ENCODE data around the gene PLCZ1.

PLCZ1 gene

DNA sequence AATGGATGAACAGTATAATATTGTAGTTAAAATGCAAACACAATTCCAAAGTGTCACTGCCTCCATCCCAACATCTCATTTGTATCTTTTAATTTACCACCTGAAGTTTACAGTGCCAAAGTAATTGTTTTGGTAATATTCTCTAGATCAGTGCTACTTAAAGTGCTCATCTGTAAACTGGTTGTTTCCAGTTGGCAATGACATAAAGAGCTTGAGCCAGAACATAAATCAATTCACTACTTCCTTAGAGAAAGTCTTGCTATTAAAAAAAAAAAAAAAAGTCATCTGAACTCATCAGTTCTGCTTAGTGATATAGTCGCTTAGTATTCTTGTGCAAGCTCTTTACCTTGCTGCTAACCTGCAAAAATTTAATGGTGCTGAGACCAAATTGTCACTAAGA is 16.4 kb downstream of the PLCZ1 start:
- no peaks in the 10 kb centered on the region for H3K27me3 ChIP-seq (ENCODE audit: insufficient read depth, insufficient read length)
- no peaks in the 10 kb centered on the region for H3K36me3 ChIP-seq (ENCODE audit: insufficient read depth, insufficient read length, low read length)
- no peak overlapping the region for H3K9ac ChIP-seq (ENCODE audit: insufficient read length, low read depth)
- no peak overlapping the region for H3K4me3 ChIP-seq (ENCODE audit: insufficient read length, low read depth)
- DNase-seq (ENCODE audit: low read depth, low spot score) = no peak
- no peaks in the 10 kb centered on the region for H3K9me3 ChIP-seq (ENCODE audit: insufficient read depth, low read length)
- H3K4me1 ChIP-seq (ENCODE audit: insufficient read depth, insufficient read length) = no peaks in the 10 kb centered on the region
- TF ChIP-seq SUZ12 (IDR thresholded peaks at IDR 0.05; ENCODE audit: extremely low read depth, insufficient read depth, insufficient read length) = no peak
- no peak for TF ChIP-seq ZNF274 (IDR thresholded peaks at IDR 0.05; ENCODE audit: low read depth, low read length)
- TF ChIP-seq YY1 (IDR thresholded peaks at IDR 0.05; ENCODE audit: insufficient read depth, insufficient read length) = no peak

- no peak for DNase-seq (ENCODE audit: low read depth, low spot score)
- H3K9ac ChIP-seq (ENCODE audit: insufficient read length, low read depth) = no peak overlapping the region
- H3K4me3 ChIP-seq (ENCODE audit: insufficient read length, low read depth) = no peak overlapping the region
- 0 out of 2 replicates have a peak, but pooled peaks cover 7% of the 10 kb centered on the region for H3K9me3 ChIP-seq (ENCODE audit: insufficient read depth, low read length)
- H3K27me3 ChIP-seq (ENCODE audit: insufficient read depth, insufficient read length) = no peaks in the 10 kb centered on the region
- TF ChIP-seq ZNF274 (IDR thresholded peaks at IDR 0.05; ENCODE audit: low read depth, low read length) (no peak), YY1 (IDR thresholded peaks at IDR 0.05; ENCODE audit: insufficient read depth, insufficient read length) (no peak), SUZ12 (IDR thresholded peaks at IDR 0.05; ENCODE audit: extremely low read depth, insufficient read depth, insufficient read length) (no peak)
- no peaks in the 10 kb centered on the region for H3K4me1 ChIP-seq (ENCODE audit: insufficient read depth, insufficient read length)
- H3K36me3 ChIP-seq (ENCODE audit: insufficient read depth, insufficient read length, low read length) = no peaks in the 10 kb centered on the region
These were observed 17.1 kb downstream of the PLCZ1 start for GRCh38 chr12:18720690-18721089.

- Histone ChIP-seq H3K4me1 (ENCODE audit: insufficient read depth, insufficient read length) (no peaks in the 10 kb centered on the region), H3K9ac (ENCODE audit: insufficient read length, low read depth) (no peak overlapping the region), H3K9me3 (ENCODE audit: insufficient read depth, low read length) (0 out of 2 replicates have a peak, but pooled peaks cover 8% of the 10 kb centered on the region), H3K27me3 (ENCODE audit: insufficient read depth, insufficient read length) (no peaks in the 10 kb centered on the region), H3K4me3 (ENCODE audit: insufficient read length, low read depth) (no peak overlapping the region), H3K36me3 (ENCODE audit: insufficient read depth, insufficient read length, low read length) (no peaks in the 10 kb centered on the region)
- DNase-seq (ENCODE audit: low read depth, low spot score) = no peak
- TF ChIP-seq ZNF274 (IDR thresholded peaks at IDR 0.05; ENCODE audit: low read depth, low read length) (no peak), SUZ12 (IDR thresholded peaks at IDR 0.05; ENCODE audit: extremely low read depth, insufficient read depth, insufficient read length) (no peak), YY1 (IDR thresholded peaks at IDR 0.05; ENCODE audit: insufficient read depth, insufficient read length) (no peak)
These were observed 17.8 kb downstream of the PLCZ1 start for GRCh38 chr12:18719922-18720510.

DNA sequence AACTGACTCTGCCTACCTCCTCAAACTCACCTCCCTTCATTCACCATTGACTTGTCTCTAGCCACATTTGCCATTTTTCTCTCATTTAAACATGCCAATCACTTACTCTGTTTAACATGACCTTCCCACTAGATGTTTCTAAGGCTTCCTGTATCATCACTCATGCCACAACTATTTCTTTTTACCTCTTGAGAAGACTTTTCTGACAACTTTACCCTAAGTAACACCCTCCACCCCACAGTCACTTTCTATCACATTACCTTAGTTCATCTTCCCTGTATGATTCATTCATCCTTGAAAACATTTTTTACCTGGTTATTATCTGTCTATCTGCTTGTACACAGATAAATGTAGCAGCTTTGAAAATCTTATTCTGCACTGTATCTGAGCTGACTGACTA is 19.4 kb downstream of the PLCZ1 start:
- Histone ChIP-seq H3K4me1 (ENCODE audit: insufficient read depth, insufficient read length) (no peaks in the 10 kb centered on the region), H3K36me3 (ENCODE audit: insufficient read depth, insufficient read length, low read length) (no peaks in the 10 kb centered on the region), H3K9ac (ENCODE audit: insufficient read length, low read depth) (no peak overlapping the region), H3K27me3 (ENCODE audit: insufficient read depth, insufficient read length) (no peaks in the 10 kb centered on the region), H3K9me3 (ENCODE audit: insufficient read depth, low read length) (0 out of 2 replicates have a peak, but pooled peaks cover 8% of the 10 kb centered on the region), H3K4me3 (ENCODE audit: insufficient read length, low read depth) (no peak overlapping the region)
- no peak for TF ChIP-seq SUZ12 (IDR thresholded peaks at IDR 0.05; ENCODE audit: extremely low read depth, insufficient read depth, insufficient read length)
- TF ChIP-seq YY1 (IDR thresholded peaks at IDR 0.05; ENCODE audit: insufficient read depth, insufficient read length) = no peak
- no peak for TF ChIP-seq ZNF274 (IDR thresholded peaks at IDR 0.05; ENCODE audit: low read depth, low read length)
- no peak for DNase-seq (ENCODE audit: low read depth, low spot score)

DNA sequence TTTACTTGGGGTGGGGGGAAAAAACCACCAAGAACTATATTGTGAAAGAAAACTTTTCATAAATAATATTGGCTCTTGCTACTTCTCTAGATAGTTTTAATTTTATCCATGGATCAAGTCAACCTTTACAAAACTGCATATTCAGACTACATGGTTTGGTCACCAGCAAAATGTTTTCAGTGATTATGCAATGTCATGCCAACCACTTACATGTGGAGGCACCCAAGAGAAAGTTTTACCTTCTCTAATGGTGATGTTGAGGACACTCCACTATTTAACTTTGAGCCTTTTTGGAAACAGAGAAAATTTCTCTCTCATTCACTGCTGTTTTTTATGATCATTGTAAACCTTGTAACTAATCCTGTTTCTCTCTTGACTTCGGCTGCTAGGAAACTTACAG is 21.6 kb downstream of the PLCZ1 start:
- Histone ChIP-seq H3K9me3 (ENCODE audit: insufficient read depth, low read length) (0 out of 2 replicates have a peak, but pooled peaks cover 8% of the 10 kb centered on the region), H3K4me3 (ENCODE audit: insufficient read length, low read depth) (no peak overlapping the region), H3K27me3 (ENCODE audit: insufficient read depth, insufficient read length) (no peaks in the 10 kb centered on the region), H3K36me3 (ENCODE audit: insufficient read depth, insufficient read length, low read length) (no peaks in the 10 kb centered on the region), H3K9ac (ENCODE audit: insufficient read length, low read depth) (no peak overlapping the region), H3K4me1 (ENCODE audit: insufficient read depth, insufficient read length) (no peaks in the 10 kb centered on the region)
- TF ChIP-seq SUZ12 (IDR thresholded peaks at IDR 0.05; ENCODE audit: extremely low read depth, insufficient read depth, insufficient read length) (no peak), YY1 (IDR thresholded peaks at IDR 0.05; ENCODE audit: insufficient read depth, insufficient read length) (no peak), ZNF274 (IDR thresholded peaks at IDR 0.05; ENCODE audit: low read depth, low read length) (no peak)
- no peak for DNase-seq (ENCODE audit: low read depth, low spot score)

DNA sequence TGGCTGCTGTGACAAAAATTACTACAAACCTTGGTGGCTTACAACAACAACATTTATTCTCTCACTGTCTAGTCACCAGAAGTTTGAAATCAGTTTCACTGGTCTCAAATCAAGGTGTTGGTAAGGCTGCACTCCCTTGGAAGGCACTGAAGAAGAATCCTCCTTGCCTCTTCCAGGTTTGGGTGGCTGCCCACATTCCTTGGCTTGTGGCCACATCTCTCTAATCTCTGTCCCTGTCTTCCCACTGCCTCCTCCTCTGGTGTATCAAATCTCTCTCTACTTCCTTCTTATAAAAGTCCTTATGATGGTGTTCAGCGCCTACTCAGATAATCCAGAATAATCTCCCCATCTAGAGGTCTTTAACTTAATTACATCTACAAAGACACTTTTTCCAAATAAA is 31.0 kb downstream of the PLCZ1 start:
- H3K27me3 ChIP-seq (ENCODE audit: insufficient read depth, insufficient read length) = no peaks in the 10 kb centered on the region
- H3K36me3 ChIP-seq (ENCODE audit: insufficient read depth, insufficient read length, low read length) = no peaks in the 10 kb centered on the region

DNA sequence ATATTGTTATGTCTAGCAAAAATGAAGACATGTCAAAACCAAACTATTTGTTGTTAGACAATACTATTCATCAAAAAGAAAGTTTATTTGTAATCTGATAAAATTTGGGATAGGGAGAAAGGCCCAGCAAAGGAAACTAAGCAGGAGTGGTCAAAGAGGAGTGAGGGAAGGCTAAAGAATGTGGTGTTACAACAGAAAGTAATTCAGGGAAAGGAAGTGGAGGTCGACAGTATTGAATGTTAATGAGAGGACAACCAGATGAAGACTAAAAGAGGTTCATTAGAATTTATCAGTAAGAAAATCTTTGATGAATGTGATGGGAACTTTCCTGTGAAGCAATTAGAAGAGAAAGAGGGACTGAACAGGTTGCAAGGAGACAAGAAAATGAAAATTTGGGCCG is 33.9 kb downstream of the PLCZ1 start:
- DNase-seq (ENCODE audit: low read depth, low spot score) = no peak
- Histone ChIP-seq H3K36me3 (ENCODE audit: insufficient read depth, insufficient read length, low read length) (no peaks in the 10 kb centered on the region), H3K27me3 (ENCODE audit: insufficient read depth, insufficient read length) (no peaks in the 10 kb centered on the region), H3K4me1 (ENCODE audit: insufficient read depth, insufficient read length) (no peaks in the 10 kb centered on the region), H3K9me3 (ENCODE audit: insufficient read depth, low read length) (peaks cover 7% of the 10 kb centered on the region), H3K9ac (ENCODE audit: insufficient read length, low read depth) (no peak overlapping the region), H3K4me3 (ENCODE audit: insufficient read length, low read depth) (no peak overlapping the region)
- no peak for TF ChIP-seq SUZ12 (IDR thresholded peaks at IDR 0.05; ENCODE audit: extremely low read depth, insufficient read depth, insufficient read length)
- no peak for TF ChIP-seq ZNF274 (IDR thresholded peaks at IDR 0.05; ENCODE audit: low read depth, low read length)
- TF ChIP-seq YY1 (IDR thresholded peaks at IDR 0.05; ENCODE audit: insufficient read depth, insufficient read length) = no peak

More for the DNA sequence above, 31.0 kb downstream of the PLCZ1 start:
- no peak for TF ChIP-seq ZNF274 (IDR thresholded peaks at IDR 0.05; ENCODE audit: low read depth, low read length)
- no peak for TF ChIP-seq SUZ12 (IDR thresholded peaks at IDR 0.05; ENCODE audit: extremely low read depth, insufficient read depth, insufficient read length)
- no peak for TF ChIP-seq YY1 (IDR thresholded peaks at IDR 0.05; ENCODE audit: insufficient read depth, insufficient read length)
- no peak overlapping the region for H3K9ac ChIP-seq (ENCODE audit: insufficient read length, low read depth)
- no peak for DNase-seq (ENCODE audit: low read depth, low spot score)
- H3K4me1 ChIP-seq (ENCODE audit: insufficient read depth, insufficient read length) = no peaks in the 10 kb centered on the region
- H3K4me3 ChIP-seq (ENCODE audit: insufficient read length, low read depth) = no peak overlapping the region
- H3K9me3 ChIP-seq (ENCODE audit: insufficient read depth, low read length) = peaks cover 7% of the 10 kb centered on the region

Measured in NT2/D1 (cell line).